Measurements from ENCODE around the gene FADS2.

Gene FADS2

GRCh38 chr11:61874853-61875252 lies 46.8 kb downstream of the FADS2 start:
- TF ChIP-seq CTCF (IDR thresholded peaks at IDR 0.05; ENCODE audit: low read depth, low read length) = no peak
- TF ChIP-seq EZH2phosphoT487 (IDR thresholded peaks at IDR 0.05; ENCODE audit: low read depth) = no peak
- Histone ChIP-seq H2AFZ (ENCODE audit: low read depth, low read length) (no peak overlapping the region), H3K79me2 (ENCODE audit: low read length) (no peaks in the 10 kb centered on the region), H3K9me3 (ENCODE audit: insufficient read depth, low read length) (no peaks in the 10 kb centered on the region), H3K4me3 (ENCODE audit: low read length) (no peak overlapping the region), H3K4me1 (ENCODE audit: low read length) (peaks cover 15% of the 10 kb centered on the region), H3K9ac (ENCODE audit: low read length) (no peak overlapping the region), H3K4me2 (ENCODE audit: low read length) (no peak overlapping the region), H3K36me3 (replicated peaks; ENCODE audit: low read depth, low read length) (no peaks in the 10 kb centered on the region), H3K27ac (ENCODE audit: low read length) (no peak overlapping the region), H3K27me3 (ENCODE audit: low read depth, low read length) (peaks cover 16% of the 10 kb centered on the region), H4K20me1 (ENCODE audit: insufficient read depth, low read length) (no peaks in the 10 kb centered on the region)

GRCh38 chr11:61875698-61876097 lies 47.6 kb downstream of the FADS2 start:
- H3K4me1 ChIP-seq (ENCODE audit: low read length) = peaks cover 19% of the 10 kb centered on the region
- H3K36me3 ChIP-seq (replicated peaks; ENCODE audit: low read depth, low read length) = no peaks in the 10 kb centered on the region
- no peaks in the 10 kb centered on the region for H4K20me1 ChIP-seq (ENCODE audit: insufficient read depth, low read length)
- no peak overlapping the region for H3K4me2 ChIP-seq (ENCODE audit: low read length)
- H3K27ac ChIP-seq (ENCODE audit: low read length) = no peak overlapping the region
- peaks cover 16% of the 10 kb centered on the region for H3K27me3 ChIP-seq (ENCODE audit: low read depth, low read length)
- H2AFZ ChIP-seq (ENCODE audit: low read depth, low read length) = no peak overlapping the region
- no peaks in the 10 kb centered on the region for H3K79me2 ChIP-seq (ENCODE audit: low read length)
- TF ChIP-seq EZH2phosphoT487 (IDR thresholded peaks at IDR 0.05; ENCODE audit: low read depth) (no peak), CTCF (IDR thresholded peaks at IDR 0.05; ENCODE audit: low read depth, low read length) (no peak)
- no peak overlapping the region for H3K4me3 ChIP-seq (ENCODE audit: low read length)
- no peak overlapping the region for H3K9ac ChIP-seq (ENCODE audit: low read length)
- H3K9me3 ChIP-seq (ENCODE audit: insufficient read depth, low read length) = no peaks in the 10 kb centered on the region

- Histone ChIP-seq H3K27ac (ENCODE audit: low read length) (no peak overlapping the region), H3K36me3 (replicated peaks; ENCODE audit: low read depth, low read length) (no peaks in the 10 kb centered on the region), H3K79me2 (ENCODE audit: low read length) (no peaks in the 10 kb centered on the region), H3K4me2 (ENCODE audit: low read length) (no peak overlapping the region), H4K20me1 (ENCODE audit: insufficient read depth, low read length) (no peaks in the 10 kb centered on the region), H3K27me3 (ENCODE audit: low read depth, low read length) (peaks cover 8% of the 10 kb centered on the region), H2AFZ (ENCODE audit: low read depth, low read length) (no peak overlapping the region), H3K9ac (ENCODE audit: low read length) (no peak overlapping the region), H3K4me1 (ENCODE audit: low read length) (peaks cover 6% of the 10 kb centered on the region; the same call in 1 of the 2 replicates), H3K4me3 (ENCODE audit: low read length) (no peak overlapping the region), H3K9me3 (ENCODE audit: insufficient read depth, low read length) (no peaks in the 10 kb centered on the region)
- TF ChIP-seq CTCF (IDR thresholded peaks at IDR 0.05; ENCODE audit: low read depth, low read length) (no peak), EZH2phosphoT487 (IDR thresholded peaks at IDR 0.05; ENCODE audit: low read depth) (no peak)
Observed at GRCh38 chr11:61879152-61879551, 51.1 kb downstream of the FADS2 start.

GRCh38 chr11:61880031-61880430 lies 51.9 kb downstream of the FADS2 start:
- Histone ChIP-seq H3K27ac (ENCODE audit: low read length) (no peak overlapping the region), H3K9ac (ENCODE audit: low read length) (no peak overlapping the region), H3K4me2 (ENCODE audit: low read length) (peak overlapping the region; percentile 19; the same call in 1 of the 2 replicates), H4K20me1 (ENCODE audit: insufficient read depth, low read length) (no peaks in the 10 kb centered on the region), H3K4me1 (ENCODE audit: low read length) (peaks cover 6% of the 10 kb centered on the region; the same call in 1 of the 2 replicates), H3K4me3 (ENCODE audit: low read length) (no peak overlapping the region), H3K79me2 (ENCODE audit: low read length) (no peaks in the 10 kb centered on the region), H3K36me3 (replicated peaks; ENCODE audit: low read depth, low read length) (no peaks in the 10 kb centered on the region), H2AFZ (ENCODE audit: low read depth, low read length) (no peak overlapping the region), H3K27me3 (ENCODE audit: low read depth, low read length) (peaks cover 6% of the 10 kb centered on the region), H3K9me3 (ENCODE audit: insufficient read depth, low read length) (no peaks in the 10 kb centered on the region)
- TF ChIP-seq CTCF (IDR thresholded peaks at IDR 0.05; ENCODE audit: low read depth, low read length) (no peak), EZH2phosphoT487 (IDR thresholded peaks at IDR 0.05; ENCODE audit: low read depth) (no peak)

All from OCI-LY3 (cell line).